ENCODE data around the gene NEK5. TPM values are rescaled to one million over a fixed set of nuclear protein-coding genes. Genes with fewer than 3 reads are reported as not detected.
"Not testable (repeated sequence)": the region's sequence is repeated elsewhere in the genome, so short reads cannot be mapped to it uniquely, and the experiment has no call there.

Gene NEK5
- polyA plus RNA-seq, 1 donor from 2014 or later, result 0.34 TPM

DNA sequence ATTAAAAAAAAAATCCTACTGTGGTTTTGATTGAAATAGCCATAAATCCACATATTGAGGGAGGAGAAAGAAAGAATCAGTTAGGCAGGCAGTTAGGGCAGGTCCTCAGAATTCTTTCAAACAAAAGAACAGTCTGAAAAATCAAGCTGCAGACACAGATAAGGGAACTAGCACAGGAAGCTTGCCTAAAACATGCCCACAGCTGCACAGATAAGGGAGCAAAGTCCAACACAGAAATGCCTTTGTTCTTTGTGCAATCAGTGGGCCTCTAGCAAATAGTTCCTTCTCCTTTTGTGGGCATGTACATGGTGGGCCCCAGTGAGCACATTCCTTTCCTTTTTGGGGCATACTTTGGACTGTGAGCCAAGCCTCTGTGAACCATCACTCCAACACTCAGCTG lies 61.6 kb downstream of the NEK5 start:
- Mint-ChIP-seq H3K27ac (no peak overlapping the region), H3K27me3 (peaks cover 14% of the 10 kb centered on the region), H3K4me3 (no peak overlapping the region), H3K36me3 (peaks cover 3% of the 10 kb centered on the region), H3K4me1 (no peaks in the 10 kb centered on the region), H3K9me3 (peaks cover 11 to 25% (median 21%) of the 10 kb centered on the region in 3 donors)

DNA sequence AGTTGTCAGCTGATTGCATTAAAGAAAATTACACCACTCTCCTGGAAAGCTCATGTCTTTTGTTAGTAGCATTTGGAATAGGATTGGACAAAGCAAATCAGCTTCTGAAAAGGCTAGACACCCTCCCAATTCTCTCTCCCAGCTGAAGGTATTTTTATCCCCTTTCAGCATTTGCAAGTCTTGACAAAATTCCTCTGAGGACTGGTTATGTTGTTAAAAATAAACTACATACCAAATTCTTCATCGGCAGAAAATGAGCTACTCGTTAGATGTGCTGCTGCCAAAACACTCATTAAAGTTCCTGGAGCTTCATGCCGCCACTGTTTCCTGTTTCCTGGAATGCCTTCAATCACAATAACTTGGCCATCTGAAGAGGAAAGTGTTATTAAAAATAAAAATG lies 67.3 kb downstream of the NEK5 start:
- H3K27me3 Mint-ChIP-seq, result no peaks in the 10 kb centered on the region
- no peak overlapping the region for H3K4me3 Mint-ChIP-seq
- H3K27ac Mint-ChIP-seq, result no peak overlapping the region
- no peaks in the 10 kb centered on the region for H3K36me3 Mint-ChIP-seq
- peaks cover 0 to 7% (median 3%) of the 10 kb centered on the region in 3 donors for H3K9me3 Mint-ChIP-seq
- H3K4me1 Mint-ChIP-seq, result no peaks in the 10 kb centered on the region

DNA sequence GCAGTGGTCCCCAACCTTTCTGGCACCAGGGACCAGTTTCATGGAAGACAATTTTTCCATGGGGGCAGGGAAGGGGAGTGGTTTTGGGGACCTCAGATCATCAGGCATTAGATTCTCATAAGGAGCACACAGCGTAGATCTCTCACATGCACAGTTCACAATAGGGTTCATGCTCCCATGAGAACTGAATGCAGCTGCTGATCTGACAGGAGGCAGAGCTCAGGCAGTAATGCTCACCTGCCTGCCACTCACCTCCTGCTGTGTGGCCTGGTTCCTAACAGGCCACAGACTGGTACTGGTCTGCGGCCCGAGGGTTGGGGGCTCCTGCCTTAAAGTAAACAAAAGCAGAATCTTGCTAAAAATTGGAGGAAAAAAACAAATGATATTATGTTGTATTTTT lies 67.8 kb downstream of the NEK5 start:
- not testable (repeated sequence) for H3K36me3 Mint-ChIP-seq, H3K4me1 Mint-ChIP-seq, H3K27ac Mint-ChIP-seq, H3K4me3 Mint-ChIP-seq, H3K9me3 Mint-ChIP-seq, H3K27me3 Mint-ChIP-seq

GRCh38 chr13:52053460-52053859 lies 75.4 kb downstream of the NEK5 start:
- Mint-ChIP-seq H3K36me3 (peaks cover 1% of the 10 kb centered on the region), H3K4me1 (no peaks in the 10 kb centered on the region), H3K27ac (no peak overlapping the region), H3K27me3 (no peaks in the 10 kb centered on the region), H3K9me3 (peaks cover 7 to 16% (median 7%) of the 10 kb centered on the region in 3 donors), H3K4me3 (no peak overlapping the region)

- Mint-ChIP-seq H3K9me3 (peaks cover 7 to 16% (median 7%) of the 10 kb centered on the region in 3 donors), H3K27ac (no peak overlapping the region), H3K27me3 (no peaks in the 10 kb centered on the region), H3K4me1 (no peaks in the 10 kb centered on the region), H3K4me3 (no peak overlapping the region), H3K36me3 (peaks cover 1% of the 10 kb centered on the region)
Measured at GRCh38 chr13:52051400-52051799, 77.5 kb downstream of the NEK5 start.

- Mint-ChIP-seq H3K36me3 (peaks cover 4% of the 10 kb centered on the region), H3K27me3 (no peaks in the 10 kb centered on the region), H3K4me3 (no peak overlapping the region), H3K9me3 (peaks cover 8 to 15% (median 11%) of the 10 kb centered on the region in 3 donors), H3K27ac (no peak overlapping the region), H3K4me1 (no peaks in the 10 kb centered on the region)
Measured at GRCh38 chr13:52048516-52048915, 80.4 kb downstream of the NEK5 start.

DNA sequence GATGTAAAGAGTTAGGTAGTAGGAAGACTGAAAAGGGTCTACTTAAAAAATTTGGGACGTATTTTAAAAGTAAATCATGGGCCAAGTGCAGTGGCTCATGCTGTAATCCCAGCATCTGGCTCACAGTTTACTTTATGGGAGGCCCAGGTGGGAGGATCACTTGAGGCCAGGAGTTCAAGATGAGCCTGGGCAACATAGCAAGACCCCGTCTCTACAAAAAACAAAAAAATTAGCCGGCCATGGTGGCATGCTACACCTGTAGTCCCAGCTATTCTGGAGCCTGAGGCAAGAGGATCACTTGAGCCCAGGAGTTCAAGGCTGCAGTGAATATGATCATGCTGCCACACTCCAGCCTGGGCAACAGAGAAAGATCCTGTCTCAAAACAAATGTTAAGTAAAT lies 81.4 kb downstream of the NEK5 start:
- peaks cover 6 to 15% (median 9%) of the 10 kb centered on the region in 3 donors for H3K9me3 Mint-ChIP-seq
- no peaks in the 10 kb centered on the region for H3K4me1 Mint-ChIP-seq
- peaks cover 4% of the 10 kb centered on the region for H3K36me3 Mint-ChIP-seq
- H3K4me3 Mint-ChIP-seq, result no peak overlapping the region
- H3K27me3 Mint-ChIP-seq, result no peaks in the 10 kb centered on the region
- no peak overlapping the region for H3K27ac Mint-ChIP-seq

DNA sequence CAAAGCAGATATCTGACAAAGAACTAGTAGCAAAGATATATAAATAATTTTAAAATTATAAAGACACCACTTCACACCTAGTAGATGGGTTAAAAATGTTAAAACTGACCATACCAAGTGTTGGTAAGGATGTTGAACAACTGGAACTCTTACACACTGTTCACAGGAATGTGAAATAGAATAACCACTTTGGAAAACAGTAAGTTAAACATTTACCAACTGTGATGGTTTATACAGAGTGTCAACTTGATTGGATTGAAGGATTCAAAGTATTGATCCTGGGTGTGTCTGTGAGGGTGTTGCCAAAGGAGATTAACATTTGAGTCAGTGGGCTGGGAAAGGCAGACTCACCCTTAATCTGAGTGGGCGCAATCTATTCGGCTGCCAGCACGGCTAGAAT lies 85.2 kb downstream of the NEK5 start:
- H3K4me1 Mint-ChIP-seq, result peaks cover 0 to 1% (median 0%) of the 10 kb centered on the region in 3 donors
- H3K27ac Mint-ChIP-seq, result no peak overlapping the region
- no peaks in the 10 kb centered on the region for H3K27me3 Mint-ChIP-seq
- H3K36me3 Mint-ChIP-seq, result peaks cover 8% of the 10 kb centered on the region
- no peak overlapping the region for H3K4me3 Mint-ChIP-seq
- H3K9me3 Mint-ChIP-seq, result peaks cover 2 to 11% (median 2%) of the 10 kb centered on the region in 3 donors

DNA sequence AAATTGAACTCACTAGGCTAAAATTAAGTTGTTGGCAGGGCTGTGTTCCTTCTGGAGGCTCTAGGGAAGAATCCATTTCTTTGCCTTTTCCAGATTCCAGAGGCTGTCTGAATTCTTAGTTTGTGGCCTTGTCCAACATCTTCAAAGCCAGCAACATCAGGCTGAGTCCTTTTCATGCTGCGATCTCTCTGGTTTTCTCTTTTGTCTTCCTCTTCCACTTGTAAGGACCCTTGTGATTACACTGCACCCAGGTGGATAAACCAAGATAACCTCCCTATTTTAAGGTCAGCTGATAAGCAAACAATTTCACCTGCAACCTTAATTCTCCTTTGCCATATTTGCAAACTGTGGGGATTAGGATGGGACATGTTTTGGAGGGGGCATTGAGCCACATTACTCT lies 92.8 kb downstream of the NEK5 start:
- peaks cover 6% of the 10 kb centered on the region for H3K36me3 Mint-ChIP-seq
- H3K4me1 Mint-ChIP-seq, result peaks cover 2 to 14% (median 6%) of the 10 kb centered on the region in 3 donors
- no peak overlapping the region for H3K27ac Mint-ChIP-seq
- no peaks in the 10 kb centered on the region for H3K27me3 Mint-ChIP-seq
- H3K4me3 Mint-ChIP-seq, result no peak overlapping the region
- peaks cover 0 to 3% (median 0%) of the 10 kb centered on the region in 3 donors for H3K9me3 Mint-ChIP-seq

- no peak overlapping the region for H3K27ac Mint-ChIP-seq
- H3K4me3 Mint-ChIP-seq, result no peak overlapping the region
- peaks cover 9% of the 10 kb centered on the region for H3K36me3 Mint-ChIP-seq
- peaks cover 2 to 21% (median 6%) of the 10 kb centered on the region in 3 donors for H3K4me1 Mint-ChIP-seq
- no peaks in the 10 kb centered on the region for H3K9me3 Mint-ChIP-seq
- H3K27me3 Mint-ChIP-seq, result no peaks in the 10 kb centered on the region
Measured at GRCh38 chr13:52034616-52035226, 94.2 kb downstream of the NEK5 start.

DNA sequence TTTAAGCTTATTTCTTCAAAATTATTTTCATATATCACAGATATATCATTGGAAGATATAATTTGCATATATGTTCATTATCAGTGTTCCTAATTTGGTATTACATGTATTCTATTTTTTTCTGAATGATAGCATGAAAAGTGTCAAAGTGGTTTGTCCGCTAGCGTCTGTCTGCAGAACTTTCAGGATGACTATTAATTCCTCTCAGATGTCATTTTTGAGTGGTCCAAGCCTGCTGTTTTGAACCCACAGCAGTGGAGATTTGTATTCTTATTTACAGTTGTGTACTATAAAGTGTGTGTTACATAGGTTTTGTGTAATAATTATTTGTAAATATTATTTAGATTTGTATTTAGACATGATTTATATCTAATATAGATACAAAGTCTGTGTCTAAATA lies 95.8 kb downstream of the NEK5 start:
- H3K27me3 Mint-ChIP-seq, result no peaks in the 10 kb centered on the region
- no peaks in the 10 kb centered on the region for H3K9me3 Mint-ChIP-seq
- H3K36me3 Mint-ChIP-seq, result peaks cover 11% of the 10 kb centered on the region
- peaks cover 2 to 21% (median 5%) of the 10 kb centered on the region in 3 donors for H3K4me1 Mint-ChIP-seq
- H3K4me3 Mint-ChIP-seq, result no peak overlapping the region
- H3K27ac Mint-ChIP-seq, result no peak overlapping the region

DNA sequence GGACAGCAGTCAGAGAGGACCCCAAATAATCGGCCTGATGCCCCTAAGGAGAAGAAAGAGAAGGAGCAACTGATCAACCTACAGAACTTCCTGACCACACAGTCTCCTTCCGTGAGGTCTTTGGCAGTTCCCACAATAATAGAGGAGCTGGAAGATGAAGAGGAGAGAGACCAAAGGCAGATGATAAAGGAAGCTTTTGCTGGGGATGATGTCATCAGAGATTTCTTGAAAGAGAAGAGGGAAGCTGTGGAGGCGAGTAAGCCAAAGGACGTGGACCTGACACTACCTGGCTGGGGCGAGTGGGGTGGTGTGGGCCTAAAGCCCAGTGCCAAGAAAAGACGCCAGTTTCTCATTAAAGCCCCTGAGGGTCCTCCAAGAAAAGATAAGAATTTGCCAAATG lies 98.5 kb downstream of the NEK5 start:
- H3K4me3 Mint-ChIP-seq, H3K27me3 Mint-ChIP-seq, H3K27ac Mint-ChIP-seq, H3K9me3 Mint-ChIP-seq: not testable (repeated sequence)
- Mint-ChIP-seq H3K36me3 (peaks cover 15% of the 10 kb centered on the region), H3K4me1 (peaks cover 7 to 30% (median 13%) of the 10 kb centered on the region in 3 donors)

DNA sequence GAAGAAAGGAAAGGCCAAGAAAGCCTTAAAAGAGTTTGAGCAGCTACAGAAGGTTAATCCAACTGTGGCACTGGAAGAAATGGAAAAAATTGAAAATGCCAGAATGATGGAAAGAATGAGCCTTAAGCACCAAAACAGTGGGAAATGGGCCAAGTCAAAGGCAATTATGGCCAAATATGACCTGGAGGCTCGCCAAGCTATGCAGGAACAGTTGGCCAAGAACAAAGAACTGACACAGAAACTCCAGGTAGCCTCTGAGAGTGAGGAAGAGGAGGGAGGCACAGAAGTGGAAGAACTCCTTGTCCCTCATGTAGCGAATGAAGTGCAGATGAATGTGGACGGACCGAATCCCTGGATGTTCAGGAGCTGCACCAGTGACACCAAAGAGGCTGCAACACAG lies 99.3 kb downstream of the NEK5 start:
- H3K36me3 Mint-ChIP-seq, result peaks cover 19% of the 10 kb centered on the region
- peaks cover 7 to 31% (median 13%) of the 10 kb centered on the region in 3 donors for H3K4me1 Mint-ChIP-seq
- H3K9me3 Mint-ChIP-seq, result no peaks in the 10 kb centered on the region
- no peak overlapping the region for H3K4me3 Mint-ChIP-seq
- no peak overlapping the region for H3K27ac Mint-ChIP-seq
- H3K27me3 Mint-ChIP-seq, result no peaks in the 10 kb centered on the region

DNA sequence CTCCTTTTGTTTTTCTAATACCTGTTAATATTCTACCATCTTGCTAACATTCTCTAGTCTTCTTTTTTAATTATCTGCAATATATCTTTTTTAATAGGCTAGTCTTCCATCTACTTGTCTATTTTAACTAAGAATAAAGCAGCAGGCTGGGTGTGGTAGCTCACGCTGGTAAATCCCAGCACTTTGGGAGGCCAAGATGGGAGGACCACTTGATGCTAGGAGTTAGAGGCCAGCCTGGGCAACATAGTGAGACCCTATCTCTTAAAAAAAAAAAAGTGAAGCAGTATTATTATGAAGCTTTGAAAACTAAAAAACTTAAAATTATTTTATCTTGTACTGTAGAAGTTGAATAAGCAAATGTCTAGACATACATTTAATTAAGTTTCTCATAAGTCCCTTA lies 101.0 kb downstream of the NEK5 start:
- no peak overlapping the region for H3K4me3 Mint-ChIP-seq
- no peak overlapping the region for H3K27ac Mint-ChIP-seq
- H3K4me1 Mint-ChIP-seq, result peaks cover 7 to 25% (median 13%) of the 10 kb centered on the region in 3 donors
- no peaks in the 10 kb centered on the region for H3K27me3 Mint-ChIP-seq
- peaks cover 25% of the 10 kb centered on the region for H3K36me3 Mint-ChIP-seq
- H3K9me3 Mint-ChIP-seq, result no peaks in the 10 kb centered on the region

- Mint-ChIP-seq H3K4me3 (no peak overlapping the region), H3K9me3 (no peaks in the 10 kb centered on the region), H3K4me1 (peaks cover 6 to 20% (median 9%) of the 10 kb centered on the region in 3 donors), H3K36me3 (peaks cover 26% of the 10 kb centered on the region), H3K27ac (no peak overlapping the region), H3K27me3 (no peaks in the 10 kb centered on the region)
Measured at GRCh38 chr13:52026246-52026626, 102.6 kb downstream of the NEK5 start.

DNA sequence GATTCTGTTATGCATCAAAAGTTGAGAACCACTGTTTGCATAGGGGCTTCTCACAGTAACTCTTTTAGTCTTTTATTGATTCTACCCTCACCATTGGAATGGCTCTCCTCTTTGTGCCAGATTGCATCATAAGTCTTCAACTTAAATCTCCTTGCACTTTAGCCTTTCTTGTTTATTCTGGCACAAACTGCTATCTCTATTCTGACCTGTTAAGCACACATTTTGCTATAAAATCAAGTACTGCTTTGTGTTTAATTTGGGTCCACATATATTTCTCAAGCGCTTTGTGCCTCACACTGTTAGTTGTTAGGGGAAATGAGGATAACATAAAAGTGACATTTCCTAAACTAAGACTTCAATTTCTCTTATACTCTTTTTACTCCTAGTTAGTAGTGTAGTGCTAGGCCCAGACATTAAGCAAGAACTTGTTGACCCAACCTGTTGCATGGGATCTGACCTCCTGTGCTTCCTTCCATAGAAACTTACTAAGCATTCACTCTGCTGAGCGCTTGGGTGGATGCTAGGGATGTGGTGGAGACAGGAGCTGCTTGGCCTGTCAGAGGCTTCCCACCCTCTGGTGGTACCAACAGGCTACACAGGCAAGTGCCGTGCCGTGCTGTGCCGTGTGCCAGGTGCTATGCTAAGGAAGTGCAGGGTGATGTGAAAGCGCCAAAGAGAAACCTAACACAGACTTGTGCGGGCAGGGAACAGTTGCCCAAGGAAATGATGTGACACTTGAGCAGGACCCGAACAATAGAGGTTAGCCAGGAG lies 103.2 kb downstream of the NEK5 start:
- Mint-ChIP-seq H3K36me3 (peaks cover 27% of the 10 kb centered on the region), H3K27me3 (no peaks in the 10 kb centered on the region), H3K27ac (no peak overlapping the region), H3K4me1 (peaks cover 6 to 20% (median 9%) of the 10 kb centered on the region in 3 donors), H3K4me3 (no peak overlapping the region), H3K9me3 (no peaks in the 10 kb centered on the region)

All from IgD-negative memory B cell (primary cell).